AG09309 (cell line): ENCODE data around the gene ULK2.

Source experiments
- DNase-seq: peaks from one replicate; pipeline ENCODE4 v3.0.0-alpha.2; 2010; ENCODE audit warnings: low read depth
- H3K4me3 ChIP-seq: 2 replicates; pipeline ENCODE4 v1.5.1; 2011; ENCODE audit warnings: mild to moderate bottlenecking, low read depth, low read length, moderate library complexity; ENCODE audit not compliant: control insufficient read depth
- CTCF ChIP-seq: IDR thresholded peaks from 2 replicates; pipeline ENCODE4 v1.5.1; 2011; ENCODE audit warnings: mild to moderate bottlenecking, low read depth, low read length, inconsistent platforms; ENCODE audit not compliant: insufficient read depth, control insufficient read depth; ENCODE audit errors: missing control alignments

ULK2 gene

GRCh38 chr17:19750020-19750572 is 117.6 kb downstream of the ULK2 start:
- DNase-seq: no peak
- no peak for TF ChIP-seq CTCF
- H3K4me3 ChIP-seq: no peak overlapping the region

GRCh38 chr17:19748807-19749193 is 118.9 kb downstream of the ULK2 start:
- DNase-seq: no peak
- no peak overlapping the region for H3K4me3 ChIP-seq
- no peak for TF ChIP-seq CTCF

- no peak within 1 kb of the TSS for H3K4me3 ChIP-seq
- no peak for DNase-seq
- TF ChIP-seq CTCF: no peak
Observed at GRCh38 chr17:19747829-19748806, 119.6 kb downstream of the ULK2 start, which contains the start of gene ALDH3A1. ALDH3A1 (minus strand) TSS chr17:19748298; CDS start chr17:19745129, 3,169 bp downstream.

GRCh38 chr17:19747159-19747719 is 120.5 kb downstream of the ULK2 start:
- no peak for DNase-seq
- H3K4me3 ChIP-seq: no peak overlapping the region
- TF ChIP-seq CTCF: no peak

- DNase-seq: no peak
- H3K4me3 ChIP-seq: no peak overlapping the region
- TF ChIP-seq CTCF: no peak
Observed at GRCh38 chr17:19746517-19746916, 121.2 kb downstream of the ULK2 start.

GRCh38 chr17:19744922-19745757 is 122.6 kb downstream of the ULK2 start:
- TF ChIP-seq CTCF: peak; percentile 87
- DNase-seq: no peak
- no peak overlapping the region for H3K4me3 ChIP-seq
